Measurements from ENCODE around the gene OVOL1.

- no peak for TF ChIP-seq CTCF (IDR thresholded peaks at IDR 0.05; ENCODE audit: low read depth, low read length)
- TF ChIP-seq EZH2phosphoT487 (IDR thresholded peaks at IDR 0.05; ENCODE audit: low read depth): no peak
Measured at GRCh38 chr11:65834202-65834601, 47.3 kb downstream of the OVOL1 start.
